Measurements from ENCODE around the gene AMPD3.

The AMPD3 gene

GRCh38 chr11:10443721-10444235 is 11.3 kb upstream of the AMPD3 start:
- no peak for TF ChIP-seq GATA3 (IDR thresholded peaks at IDR 0.05; ENCODE audit: low read depth, low read length)
- TF ChIP-seq GATA2 (IDR thresholded peaks at IDR 0.05; ENCODE audit: low read depth, low read length), result no peak

GRCh38 chr11:10444725-10445315 is 10.2 kb upstream of the AMPD3 start:
- TF ChIP-seq GATA2 (IDR thresholded peaks at IDR 0.05; ENCODE audit: low read depth, low read length) (no peak), GATA3 (IDR thresholded peaks at IDR 0.05; ENCODE audit: low read depth, low read length) (no peak)

GRCh38 chr11:10447445-10447844 is 7.6 kb upstream of the AMPD3 start:
- TF ChIP-seq GATA2 (IDR thresholded peaks at IDR 0.05; ENCODE audit: low read depth, low read length) (no peak), GATA3 (IDR thresholded peaks at IDR 0.05; ENCODE audit: low read depth, low read length) (no peak)

GRCh38 chr11:10450462-10451425 is 4.3 kb upstream of the AMPD3 start:
- TF ChIP-seq GATA3 (IDR thresholded peaks at IDR 0.05; ENCODE audit: low read depth, low read length), result no peak
- no peak for TF ChIP-seq GATA2 (IDR thresholded peaks at IDR 0.05; ENCODE audit: low read depth, low read length)

GRCh38 chr11:10451426-10452116 is 3.5 kb upstream of the AMPD3 start:
- TF ChIP-seq GATA3 (IDR thresholded peaks at IDR 0.05; ENCODE audit: low read depth, low read length) (no peak), GATA2 (IDR thresholded peaks at IDR 0.05; ENCODE audit: low read depth, low read length) (no peak)

GRCh38 chr11:10452211-10452767 is 2.8 kb upstream of the AMPD3 start:
- TF ChIP-seq GATA2 (IDR thresholded peaks at IDR 0.05; ENCODE audit: low read depth, low read length), result no peak
- no peak for TF ChIP-seq GATA3 (IDR thresholded peaks at IDR 0.05; ENCODE audit: low read depth, low read length)

- TF ChIP-seq GATA3 (IDR thresholded peaks at IDR 0.05; ENCODE audit: low read depth, low read length), result no peak
- no peak for TF ChIP-seq GATA2 (IDR thresholded peaks at IDR 0.05; ENCODE audit: low read depth, low read length)
Measured at GRCh38 chr11:10453261-10453660, 1.8 kb upstream of the AMPD3 start.

- TF ChIP-seq GATA3 (IDR thresholded peaks at IDR 0.05; ENCODE audit: low read depth, low read length), result no peak
- peak; percentile 77 for TF ChIP-seq GATA2 (IDR thresholded peaks at IDR 0.05; ENCODE audit: low read depth, low read length)
Measured at GRCh38 chr11:10455637-10456487, 798 bp downstream of the AMPD3 start.

- TF ChIP-seq GATA2 (IDR thresholded peaks at IDR 0.05; ENCODE audit: low read depth, low read length) (no peak), GATA3 (IDR thresholded peaks at IDR 0.05; ENCODE audit: low read depth, low read length) (no peak)
Measured at GRCh38 chr11:10456519-10456918, 1.5 kb downstream of the AMPD3 start.

GRCh38 chr11:10457901-10458300 is 2.8 kb downstream of the AMPD3 start:
- no peak for TF ChIP-seq GATA2 (IDR thresholded peaks at IDR 0.05; ENCODE audit: low read depth, low read length)
- TF ChIP-seq GATA3 (IDR thresholded peaks at IDR 0.05; ENCODE audit: low read depth, low read length), result no peak

GRCh38 chr11:10459029-10459970 is 4.2 kb downstream of the AMPD3 start:
- TF ChIP-seq GATA2 (IDR thresholded peaks at IDR 0.05; ENCODE audit: low read depth, low read length), result no peak
- TF ChIP-seq GATA3 (IDR thresholded peaks at IDR 0.05; ENCODE audit: low read depth, low read length), result no peak

All from SH-SY5Y (cell line).